Measurements from ENCODE around the gene PRKCA.

DNA sequence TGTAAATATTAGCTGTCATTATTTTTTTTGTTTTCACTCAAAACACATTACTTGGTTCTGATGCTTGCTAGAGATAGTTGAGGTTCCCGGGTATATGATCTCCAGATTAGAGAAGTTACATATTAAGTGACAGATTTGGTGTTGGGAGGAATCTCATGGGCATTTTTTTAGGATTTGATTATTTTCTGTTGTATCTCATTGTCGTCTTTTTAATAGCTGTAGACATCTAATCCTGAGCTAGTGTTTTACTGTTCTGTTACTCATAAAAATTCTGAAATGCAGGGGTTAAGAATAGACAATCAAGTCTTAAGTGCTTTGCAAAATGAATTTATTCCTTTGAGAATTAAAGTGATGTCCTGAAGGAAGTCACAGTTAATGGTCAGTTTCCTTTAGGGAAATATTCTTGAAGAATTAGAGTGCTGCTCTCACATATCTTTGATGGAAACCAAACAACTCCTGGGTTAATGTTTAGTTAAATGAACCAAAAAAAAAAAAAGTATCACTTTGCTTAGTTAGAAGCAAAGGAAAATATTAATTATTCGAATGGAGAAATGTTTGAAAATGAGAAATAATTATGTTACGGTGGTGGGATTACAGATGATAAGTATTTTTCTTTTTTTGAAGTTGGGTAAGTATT lies 280.8 kb downstream of the PRKCA start:
- TF ChIP-seq, protein P1, sequence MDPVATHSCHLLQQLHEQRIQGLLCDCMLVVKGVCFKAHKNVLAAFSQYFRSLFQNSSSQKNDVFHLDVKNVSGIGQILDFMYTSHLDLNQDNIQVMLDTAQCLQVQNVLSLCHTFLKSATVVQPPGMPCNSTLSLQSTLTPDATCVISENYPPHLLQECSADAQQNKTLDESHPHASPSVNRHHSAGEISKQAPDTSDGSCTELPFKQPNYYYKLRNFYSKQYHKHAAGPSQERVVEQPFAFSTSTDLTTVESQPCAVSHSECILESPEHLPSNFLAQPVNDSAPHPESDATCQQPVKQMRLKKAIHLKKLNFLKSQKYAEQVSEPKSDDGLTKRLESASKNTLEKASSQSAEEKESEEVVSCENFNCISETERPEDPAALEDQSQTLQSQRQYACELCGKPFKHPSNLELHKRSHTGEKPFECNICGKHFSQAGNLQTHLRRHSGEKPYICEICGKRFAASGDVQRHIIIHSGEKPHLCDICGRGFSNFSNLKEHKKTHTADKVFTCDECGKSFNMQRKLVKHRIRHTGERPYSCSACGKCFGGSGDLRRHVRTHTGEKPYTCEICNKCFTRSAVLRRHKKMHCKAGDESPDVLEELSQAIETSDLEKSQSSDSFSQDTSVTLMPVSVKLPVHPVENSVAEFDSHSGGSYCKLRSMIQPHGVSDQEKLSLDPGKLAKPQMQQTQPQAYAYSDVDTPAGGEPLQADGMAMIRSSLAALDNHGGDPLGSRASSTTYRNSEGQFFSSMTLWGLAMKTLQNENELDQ (CRISPR knock-in tag; IDR thresholded peaks at IDR 0.05; ENCODE audit: borderline replicate concordance): no peak
- no peak for TF ChIP-seq ARID2 (IDR thresholded peaks at IDR 0.05)
- TF ChIP-seq, protein P2, sequence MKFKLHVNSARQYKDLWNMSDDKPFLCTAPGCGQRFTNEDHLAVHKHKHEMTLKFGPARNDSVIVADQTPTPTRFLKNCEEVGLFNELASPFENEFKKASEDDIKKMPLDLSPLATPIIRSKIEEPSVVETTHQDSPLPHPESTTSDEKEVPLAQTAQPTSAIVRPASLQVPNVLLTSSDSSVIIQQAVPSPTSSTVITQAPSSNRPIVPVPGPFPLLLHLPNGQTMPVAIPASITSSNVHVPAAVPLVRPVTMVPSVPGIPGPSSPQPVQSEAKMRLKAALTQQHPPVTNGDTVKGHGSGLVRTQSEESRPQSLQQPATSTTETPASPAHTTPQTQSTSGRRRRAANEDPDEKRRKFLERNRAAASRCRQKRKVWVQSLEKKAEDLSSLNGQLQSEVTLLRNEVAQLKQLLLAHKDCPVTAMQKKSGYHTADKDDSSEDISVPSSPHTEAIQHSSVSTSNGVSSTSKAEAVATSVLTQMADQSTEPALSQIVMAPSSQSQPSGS (CRISPR knock-in tag; IDR thresholded peaks at IDR 0.05): no peak
- TF ChIP-seq YY1 (IDR thresholded peaks at IDR 0.05; ENCODE audit: borderline replicate concordance in 1 of 3, control insufficient read depth in 1 of 3, extremely low read depth in 1 of 3, insufficient read depth in 3 of 3, insufficient read length in 1 of 3, insufficient replicate concordance in 2 of 3, low read depth in 1 of 3, low read length in 2 of 3): no peak
- TF ChIP-seq EP300 (IDR thresholded peaks at IDR 0.05; ENCODE audit: low read length): no peak
- no peak for TF ChIP-seq SRF (CRISPR knock-in tag; IDR thresholded peaks at IDR 0.05)
- TF ChIP-seq, protein P3, sequence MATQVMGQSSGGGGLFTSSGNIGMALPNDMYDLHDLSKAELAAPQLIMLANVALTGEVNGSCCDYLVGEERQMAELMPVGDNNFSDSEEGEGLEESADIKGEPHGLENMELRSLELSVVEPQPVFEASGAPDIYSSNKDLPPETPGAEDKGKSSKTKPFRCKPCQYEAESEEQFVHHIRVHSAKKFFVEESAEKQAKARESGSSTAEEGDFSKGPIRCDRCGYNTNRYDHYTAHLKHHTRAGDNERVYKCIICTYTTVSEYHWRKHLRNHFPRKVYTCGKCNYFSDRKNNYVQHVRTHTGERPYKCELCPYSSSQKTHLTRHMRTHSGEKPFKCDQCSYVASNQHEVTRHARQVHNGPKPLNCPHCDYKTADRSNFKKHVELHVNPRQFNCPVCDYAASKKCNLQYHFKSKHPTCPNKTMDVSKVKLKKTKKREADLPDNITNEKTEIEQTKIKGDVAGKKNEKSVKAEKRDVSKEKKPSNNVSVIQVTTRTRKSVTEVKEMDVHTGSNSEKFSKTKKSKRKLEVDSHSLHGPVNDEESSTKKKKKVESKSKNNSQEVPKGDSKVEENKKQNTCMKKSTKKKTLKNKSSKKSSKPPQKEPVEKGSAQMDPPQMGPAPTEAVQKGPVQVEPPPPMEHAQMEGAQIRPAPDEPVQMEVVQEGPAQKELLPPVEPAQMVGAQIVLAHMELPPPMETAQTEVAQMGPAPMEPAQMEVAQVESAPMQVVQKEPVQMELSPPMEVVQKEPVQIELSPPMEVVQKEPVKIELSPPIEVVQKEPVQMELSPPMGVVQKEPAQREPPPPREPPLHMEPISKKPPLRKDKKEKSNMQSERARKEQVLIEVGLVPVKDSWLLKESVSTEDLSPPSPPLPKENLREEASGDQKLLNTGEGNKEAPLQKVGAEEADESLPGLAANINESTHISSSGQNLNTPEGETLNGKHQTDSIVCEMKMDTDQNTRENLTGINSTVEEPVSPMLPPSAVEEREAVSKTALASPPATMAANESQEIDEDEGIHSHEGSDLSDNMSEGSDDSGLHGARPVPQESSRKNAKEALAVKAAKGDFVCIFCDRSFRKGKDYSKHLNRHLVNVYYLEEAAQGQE (IDR thresholded peaks at IDR 0.05; ENCODE audit: borderline replicate concordance): no peak
- TF ChIP-seq, protein P3 (CRISPR knock-in tag; IDR thresholded peaks at IDR 0.05; ENCODE audit: low read depth): no peak
- no peak for TF ChIP-seq KLF13 (tag; IDR thresholded peaks at IDR 0.05; ENCODE audit: borderline replicate concordance, low read depth)
- TF ChIP-seq CTCF (IDR thresholded peaks at IDR 0.05 in 2 of 3, conservative IDR thresholded peaks at IDR 0.05 in 1 of 3; ENCODE audit: insufficient read depth in 2 of 3, low read depth in 1 of 3, low read length in 3 of 3): no peak
- no peak for TF ChIP-seq ZNF274 (IDR thresholded peaks at IDR 0.05; ENCODE audit: borderline replicate concordance, low read depth, low read length)
- TF ChIP-seq THRA (IDR thresholded peaks at IDR 0.05): no peak
- TF ChIP-seq MYC (IDR thresholded peaks at IDR 0.05; ENCODE audit: low read depth, low read length): no peak
- TF ChIP-seq MYC (CRISPR knock-in tag; IDR thresholded peaks at IDR 0.05; ENCODE audit: borderline replicate concordance, low read depth): no peak
- TF ChIP-seq, protein P4, sequence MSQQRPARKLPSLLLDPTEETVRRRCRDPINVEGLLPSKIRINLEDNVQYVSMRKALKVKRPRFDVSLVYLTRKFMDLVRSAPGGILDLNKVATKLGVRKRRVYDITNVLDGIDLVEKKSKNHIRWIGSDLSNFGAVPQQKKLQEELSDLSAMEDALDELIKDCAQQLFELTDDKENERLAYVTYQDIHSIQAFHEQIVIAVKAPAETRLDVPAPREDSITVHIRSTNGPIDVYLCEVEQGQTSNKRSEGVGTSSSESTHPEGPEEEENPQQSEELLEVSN (IDR thresholded peaks at IDR 0.05; ENCODE audit: borderline replicate concordance in 1 of 2, extremely low read depth in 1 of 2, insufficient read depth in 1 of 2, insufficient read length in 1 of 2, low read depth in 1 of 2, low read length in 1 of 2, poor library complexity in 1 of 2, severe bottlenecking in 1 of 2): no peak

Measured in K562 (cell line).